KMS-11 (cell line): ENCODE measurements around the gene ZNF213.

ENCODE experiments used
- H2AFZ ChIP-seq: fragments of 200-600 bp; sonication (generic); 2 replicates; pipeline ENCODE4 v1.6.1; 2016; ENCODE audit warnings: antibody characterized with exemption, mixed run types, low read depth
- H3K27ac ChIP-seq: fragments of 200-600 bp; sonication (generic); 2 replicates; pipeline ENCODE4 v1.6.1; 2016; ENCODE audit warnings: mild to moderate bottlenecking, mixed run types
- H3K27me3 ChIP-seq: fragments of 200-600 bp; sonication (generic); 2 replicates; pipeline ENCODE4 v1.6.1; 2017; ENCODE audit warnings: mild to moderate bottlenecking, low read depth, mixed run types, moderate library complexity; ENCODE audit not compliant: insufficient read depth
- H3K36me3 ChIP-seq: fragments of 200-600 bp; sonication (generic); 2 replicates; pipeline ENCODE4 v1.6.1; 2017; ENCODE audit warnings: mild to moderate bottlenecking, mixed run types; ENCODE audit not compliant: insufficient read depth
- H3K4me1 ChIP-seq: fragments of 200-600 bp; sonication (generic); 2 replicates; pipeline ENCODE4 v1.6.1; 2016; ENCODE audit warnings: mild to moderate bottlenecking, low read depth, mixed run types; ENCODE audit not compliant: poor library complexity, severe bottlenecking
- H3K4me2 ChIP-seq: fragments of 200-600 bp; sonication (generic); 2 replicates; pipeline ENCODE4 v1.7.0; 2016; ENCODE audit warnings: mild to moderate bottlenecking, mixed run types
- H3K4me3 ChIP-seq: fragments of 200-600 bp; sonication (generic); IDR thresholded peaks from 2 replicates; pipeline ENCODE4 v1.6.1; 2017; ENCODE audit warnings: low read depth, low read length, mixed read lengths; ENCODE audit not compliant: insufficient read depth
- H3K79me2 ChIP-seq: fragments of 200-600 bp; sonication (generic); 2 replicates; pipeline ENCODE4 v1.6.1; 2016; ENCODE audit warnings: low read depth, mixed run types; ENCODE audit not compliant: insufficient read depth
- H3K9ac ChIP-seq: fragments of 200-600 bp; sonication (generic); 2 replicates; pipeline ENCODE4 v1.6.1; 2016; ENCODE audit warnings: mild to moderate bottlenecking, mixed run types
- H4K20me1 ChIP-seq: fragments of 200-600 bp; sonication (generic); 2 replicates; pipeline ENCODE4 v1.6.1; 2016; ENCODE audit warnings: mild to moderate bottlenecking, mixed run types; ENCODE audit not compliant: insufficient read depth
- CTCF ChIP-seq: fragments of 200-600 bp; sonication (generic); conservative IDR thresholded peaks from 2 replicates; pipeline ENCODE4 v1.6.1; 2017; ENCODE audit warnings: low read depth, mild to moderate bottlenecking, antibody characterized with exemption, low read length, moderate library complexity, mixed read lengths

ZNF213 gene

GRCh38 chr16:3150346-3151218, 15.8 kb downstream of the ZNF213 start:
- Histone ChIP-seq H4K20me1 (no peaks in the 10 kb centered on the region), H3K9ac (peak overlapping the region; percentile 56; the same call in 1 of the 2 replicates), H3K4me2 (peak overlapping the region; percentile 99), H3K4me1 (peaks cover 15% of the 10 kb centered on the region), H3K4me3 (no peak overlapping the region), H3K27ac (peak overlapping the region; percentile 52), H3K36me3 (no peaks in the 10 kb centered on the region), H2AFZ (peak overlapping the region; percentile 65), H3K27me3 (0 out of 2 replicates have a peak, but pooled peaks cover 5% of the 10 kb centered on the region), H3K79me2 (no peaks in the 10 kb centered on the region)
- TF ChIP-seq CTCF: no peak

GRCh38 chr16:3152027-3152276, 17.1 kb downstream of the ZNF213 start:
- H3K4me1 ChIP-seq: peaks cover 15% of the 10 kb centered on the region
- H3K9ac ChIP-seq: no peak overlapping the region; the same call in 1 of the 2 replicates
- H3K36me3 ChIP-seq: no peaks in the 10 kb centered on the region
- H3K27me3 ChIP-seq: 0 out of 2 replicates have a peak, but pooled peaks cover 5% of the 10 kb centered on the region
- peak overlapping the region; percentile 25 for H3K27ac ChIP-seq
- H2AFZ ChIP-seq: peak overlapping the region; percentile 51
- peak overlapping the region; percentile 94 for H3K4me2 ChIP-seq
- no peaks in the 10 kb centered on the region for H4K20me1 ChIP-seq
- no peak for TF ChIP-seq CTCF
- peak overlapping the region; percentile 33 for H3K4me3 ChIP-seq
- no peaks in the 10 kb centered on the region for H3K79me2 ChIP-seq

GRCh38 chr16:3152277-3152990, 17.6 kb downstream of the ZNF213 start:
- Histone ChIP-seq H3K36me3 (no peaks in the 10 kb centered on the region), H2AFZ (peak overlapping the region; percentile 51), H3K4me1 (peaks cover 15% of the 10 kb centered on the region), H4K20me1 (no peaks in the 10 kb centered on the region), H3K79me2 (no peaks in the 10 kb centered on the region), H3K4me3 (peak overlapping the region; percentile 33), H3K27me3 (0 out of 2 replicates have a peak, but pooled peaks cover 5% of the 10 kb centered on the region), H3K9ac (no peak overlapping the region; the same call in 1 of the 2 replicates), H3K4me2 (peak overlapping the region; percentile 94), H3K27ac (peak overlapping the region; percentile 25)
- peak; percentile 47; the same call in 1 of the 2 replicates for TF ChIP-seq CTCF

- Histone ChIP-seq H3K4me2 (peak overlapping the region; percentile 24; the same call in 1 of the 2 replicates), H3K27ac (peak overlapping the region; percentile 25; the same call in 1 of the 2 replicates), H3K79me2 (no peaks in the 10 kb centered on the region), H3K4me3 (peak overlapping the region; percentile 33), H4K20me1 (no peaks in the 10 kb centered on the region), H3K4me1 (peaks cover 15% of the 10 kb centered on the region), H3K9ac (no peak overlapping the region), H3K27me3 (0 out of 2 replicates have a peak, but pooled peaks cover 5% of the 10 kb centered on the region), H2AFZ (no peak overlapping the region), H3K36me3 (no peaks in the 10 kb centered on the region)
- no peak for TF ChIP-seq CTCF
These were observed 18.2 kb downstream of the ZNF213 start for GRCh38 chr16:3152991-3153368.
